ENCODE data around the gene AKAP13.

GRCh38 chr15:85625856-85626255 is 245.5 kb downstream of the AKAP13 start:
- TF ChIP-seq CTCF (conservative IDR thresholded peaks at IDR 0.05) = no peak
- TF ChIP-seq ZFX (IDR thresholded peaks at IDR 0.05) = no peak

Measured in C4-2B (cell line).